HAP-1 (cell line): Measurements from ENCODE around the gene TP73.
A peak's percentile ranks its signal among the peaks of the same experiment; 100 is the strongest.

Source experiments
- DNase-seq, 2 experiments: peaks; one replicate each; pipeline ENCODE4 v3.0.0-alpha.2; 2016 to 2020; ENCODE audit warnings: low spot score in 2 of 2
- H3K27me3 ChIP-seq: fragments of 250-450 bp; sonication (Bioruptor Pico); 2 replicates; pipeline ENCODE4 v1.5.1; 2020; ENCODE audit warnings: low read depth, mild to moderate bottlenecking, moderate library complexity
- H3K36me3 ChIP-seq: fragments of 250-450 bp; sonication (Bioruptor Pico); replicated peaks from 2 replicates; pipeline ENCODE4 v1.5.1; 2020; ENCODE audit warnings: mild to moderate bottlenecking
- H3K4me1 ChIP-seq: fragments of 250-450 bp; sonication (Bioruptor Pico); 2 replicates; pipeline ENCODE4 v1.5.1; 2020; ENCODE audit warnings: mild to moderate bottlenecking
- H3K4me3 ChIP-seq: fragments of 250-450 bp; sonication (Bioruptor Pico); 2 replicates; pipeline ENCODE4 v1.5.1; 2020; ENCODE audit warnings: mild to moderate bottlenecking, moderate library complexity
- H3K9me3 ChIP-seq: fragments of 250-450 bp; sonication (Bioruptor Pico); 2 replicates; pipeline ENCODE4 v1.5.1; 2020; ENCODE audit warnings: mild to moderate bottlenecking, moderate library complexity
- in situ Hi-C: fragments of 300-500 bp; cut with MboI; formaldehyde crosslinking; loops from 3 replicates; pipeline ENCODE4 v1.14.3; 2020; ENCODE audit warnings: low sequenced_read_pairs, inconsistent platforms, mixed read lengths

Gene TP73

GRCh38 chr1:3780901-3781300 lies 128.6 kb downstream of the TP73 start:
- Histone ChIP-seq H3K36me3 (peaks cover 61% of the 10 kb centered on the region), H3K27me3 (no peaks in the 10 kb centered on the region), H3K4me1 (no peaks in the 10 kb centered on the region), H3K4me3 (no peak overlapping the region), H3K9me3 (no peaks in the 10 kb centered on the region)
- in situ Hi-C loops = no loop called here
- DNase-seq = no peak

GRCh38 chr1:3783651-3784474 lies 131.5 kb downstream of the TP73 start:
- no peak for DNase-seq
- in situ Hi-C loops = no loop called here
- H3K36me3 ChIP-seq = peaks cover 69% of the 10 kb centered on the region

GRCh38 chr1:3785045-3785444 lies 132.7 kb downstream of the TP73 start:
- Histone ChIP-seq H3K4me1 (no peaks in the 10 kb centered on the region), H3K9me3 (no peaks in the 10 kb centered on the region), H3K36me3 (peaks cover 57% of the 10 kb centered on the region), H3K4me3 (no peak overlapping the region), H3K27me3 (no peaks in the 10 kb centered on the region)
- no peak for DNase-seq
- in situ Hi-C loops = no loop called here

More at GRCh38 chr1:3783651-3784474, 131.5 kb downstream of the TP73 start:
- H3K4me3 ChIP-seq = no peak overlapping the region
- no peaks in the 10 kb centered on the region for H3K27me3 ChIP-seq
- H3K4me1 ChIP-seq = no peaks in the 10 kb centered on the region
- no peaks in the 10 kb centered on the region for H3K9me3 ChIP-seq

- H3K4me1 ChIP-seq = no peaks in the 10 kb centered on the region
- in situ Hi-C loops = no loop called here
- no peaks in the 10 kb centered on the region for H3K27me3 ChIP-seq
- peaks cover 51% of the 10 kb centered on the region for H3K36me3 ChIP-seq
- H3K4me3 ChIP-seq = no peak overlapping the region
- peak in 1 of 2 experiments; percentile 46 for DNase-seq
- H3K9me3 ChIP-seq = no peaks in the 10 kb centered on the region
Observed at GRCh38 chr1:3785456-3786157, 133.3 kb downstream of the TP73 start.
